ENCODE measurements around the gene THAP2. TPM values are rescaled to one million over a fixed set of nuclear protein-coding genes. Genes with fewer than 3 reads are reported as not detected.

The THAP2 gene
- 2.3 and 2.6 TPM in 2 replicates for total RNA-seq

GRCh38 chr12:71663561-71664410, at the start of gene THAP2, which contains the start of gene ZFC3H1:
TSS of gene THAP2 (plus strand) at chr12:71664301. CDS start at chr12:71664510, 209 bp downstream.
TSS of gene ZFC3H1 (minus strand) at chr12:71663848. CDS start at chr12:71663610, 238 bp downstream.

GRCh38 chr12:71685914-71686657, 22.0 kb downstream of the THAP2 start, which contains the start of gene TMEM19:
TSS of gene TMEM19 (plus strand) at chr12:71686082. CDS start at chr12:71686681, 599 bp downstream.

Small RNAs within 50 kb of the gene (small RNA-seq; reads per million reads assigned to genes)
- gene RF00560 = not detected

Other genes starting within 250 kb of the THAP2 start
- gene LGR5, start 224.5 kb upstream of the THAP2 start, total RNA-seq = 0.73 and 1.1 TPM in 2 replicates
- gene ZFC3H1, start 453 bp upstream of the THAP2 start, total RNA-seq = 24.9 and 36.2 TPM in 2 replicates
- 23.3 and 33.9 TPM in 2 replicates for gene TMEM19, start 21.8 kb downstream of the THAP2 start, total RNA-seq
- 22.4 and 23.1 TPM in 2 replicates for gene RAB21, start 90.6 kb downstream of the THAP2 start, total RNA-seq
- gene TBC1D15, start 175.5 kb downstream of the THAP2 start, total RNA-seq = 21.7 and 24.3 TPM in 2 replicates

Measured in hair follicle dermal papilla cell (primary cell).